CD4-positive, CD25-positive, alpha-beta regulatory T cell (primary cell): ENCODE measurements around the gene GH2. TPM values are rescaled to one million over a fixed set of nuclear protein-coding genes. Genes with fewer than 3 reads are reported as not detected.

Experiments
- ATAC-seq, 2 donors: fragments of 150-1000 bp; cut with Tn5 transposase; one replicate each; pipeline ENCODE4 v1.10.0; 2021; ENCODE audit warnings: low read depth in 2 of 2, moderate number of reproducible peaks in 2 of 2, moderate library complexity in 1 of 2
- DNase-seq, 3 donors: peaks; one replicate each; pipeline versions ENCODE4 v3.0.0 to v3.0.0-alpha.2; 2012 to 2022; ENCODE audit warnings: mixed read lengths in 1 of 3
- H3K27ac ChIP-seq: one replicate; pipeline ENCODE4 v1.7.0; 2013; ENCODE audit warnings: mild to moderate bottlenecking, low read length; ENCODE audit not compliant: insufficient read depth, poor library complexity, severe bottlenecking
- H3K27me3 ChIP-seq: one replicate; pipeline ENCODE4 v1.7.0; 2013; ENCODE audit warnings: low read length; ENCODE audit not compliant: control insufficient read depth, insufficient read depth
- H3K36me3 ChIP-seq: one replicate; pipeline ENCODE4 v1.7.0; 2013; ENCODE audit warnings: mild to moderate bottlenecking, low read length, moderate library complexity; ENCODE audit not compliant: control insufficient read depth, insufficient read depth
- H3K4me1 ChIP-seq: 2 replicates; pipeline ENCODE4 v1.7.0; 2013; ENCODE audit warnings: mild to moderate bottlenecking, low read length; ENCODE audit not compliant: insufficient read depth, control insufficient read depth, poor library complexity, severe bottlenecking
- H3K4me3 ChIP-seq: one replicate; pipeline ENCODE4 v1.7.0; 2013; ENCODE audit warnings: low read depth, mild to moderate bottlenecking, low read length, moderate library complexity
- H3K9me3 ChIP-seq, 2 experiments: 1 replicate in 1 of 2; 2 replicates in 1 of 2; pipeline ENCODE4 v1.7.0; 2013; ENCODE audit warnings: low read length in 2 of 2, mild to moderate bottlenecking in 1 of 2, moderate library complexity in 1 of 2; ENCODE audit not compliant: control insufficient read depth in 2 of 2
- H3K27ac Mint-ChIP-seq, 3 donors: one replicate each; pipeline ENCODE4 v1.8.0; 2020 to 2022; ENCODE audit warnings: mild to moderate bottlenecking in 3 of 3, mixed read lengths in 3 of 3, moderate library complexity in 2 of 3
- H3K27me3 Mint-ChIP-seq: one replicate; pipeline ENCODE4 v1.8.0; 2022; ENCODE audit warnings: mild to moderate bottlenecking, mixed read lengths
- H3K36me3 Mint-ChIP-seq: one replicate; pipeline ENCODE4 v1.8.0; 2020; ENCODE audit warnings: mixed read lengths
- H3K4me1 Mint-ChIP-seq, 4 donors: one replicate each; pipeline ENCODE4 v1.8.0; 2020 to 2022; ENCODE audit warnings: mixed read lengths in 4 of 4, mild to moderate bottlenecking in 1 of 4
- H3K4me3 Mint-ChIP-seq, 4 donors: one replicate each; pipeline ENCODE4 v1.8.0; 2020 to 2022; ENCODE audit warnings: mild to moderate bottlenecking in 4 of 4, mixed read lengths in 4 of 4, moderate library complexity in 3 of 4
- H3K9me3 Mint-ChIP-seq, 7 donors: one replicate each; pipeline ENCODE4 v1.8.0; 2020 to 2022; ENCODE audit warnings: mixed read lengths in 7 of 7, mild to moderate bottlenecking in 3 of 7, moderate library complexity in 2 of 7
- polyA plus RNA-seq, 4 donors: library from polyadenylated mRNA; unstranded; fragments of 300-500 nt; fragmentation: Illumina TruSeq; gene quantifications; one replicate each; pipeline ENCODE4 v1.2.3, GENCODE V29; 2021
- total RNA-seq: library from RNA; stranded (reverse); gene quantifications from one replicate; pipeline ENCODE4 v1.2.3, GENCODE V29; 2022

GH2 gene
- total and polyA plus RNA-seq, 5 donors from 2014 or later = not detected

- H3K36me3 Mint-ChIP-seq = peaks cover 40% of the 10 kb centered on the region
These were observed 47.1 kb downstream of the GH2 start for GRCh38 chr17:63834431-63835166.

GRCh38 chr17:63833741-63834373 lies 47.9 kb downstream of the GH2 start:
- Histone ChIP-seq H3K9me3 (no peaks in the 10 kb centered on the region), H3K4me3 (no peak overlapping the region), H3K27me3 (no peaks in the 10 kb centered on the region), H3K4me1 (peaks cover 60% of the 10 kb centered on the region), H3K36me3 (peaks cover 80% of the 10 kb centered on the region), H3K27ac (no peak overlapping the region)
- Mint-ChIP-seq H3K4me3 (peak overlapping the region in 1 of 4 donors; percentile 32), H3K36me3 (peaks cover 42% of the 10 kb centered on the region), H3K4me1 (peaks cover 4 to 75% (median 38%) of the 10 kb centered on the region in 4 donors), H3K27me3 (no peaks in the 10 kb centered on the region), H3K27ac (peak overlapping the region in 1 of 3 donors; percentile 60), H3K9me3 (peaks cover 0 to 3% (median 0%) of the 10 kb centered on the region in 7 donors)
- ATAC-seq = no peak
- DNase-seq = no peak

More at GRCh38 chr17:63834431-63835166, 47.1 kb downstream of the GH2 start:
- Mint-ChIP-seq H3K27me3 (no peaks in the 10 kb centered on the region), H3K27ac (peak overlapping the region; percentile 42 to 89 (median 80)), H3K9me3 (peaks cover 0 to 3% (median 0%) of the 10 kb centered on the region in 7 donors), H3K4me3 (peak overlapping the region in 3 of 4 donors; percentile 31 to 83 (median 62)), H3K4me1 (peaks cover 4 to 75% (median 36%) of the 10 kb centered on the region in 4 donors)
- Histone ChIP-seq H3K9me3 (no peaks in the 10 kb centered on the region), H3K4me3 (no peak overlapping the region), H3K4me1 (peaks cover 60% of the 10 kb centered on the region), H3K27ac (peak overlapping the region; percentile 19), H3K36me3 (peaks cover 74% of the 10 kb centered on the region), H3K27me3 (no peaks in the 10 kb centered on the region)
- ATAC-seq (peak; percentile 58 to 81), DNase-seq (peak; percentile 41 to 80 (median 64))

- peaks cover 60% of the 10 kb centered on the region for H3K4me1 ChIP-seq
- Mint-ChIP-seq H3K36me3 (peaks cover 42% of the 10 kb centered on the region), H3K9me3 (peaks cover 0 to 3% (median 0%) of the 10 kb centered on the region in 7 donors)
These were observed 48.6 kb downstream of the GH2 start for GRCh38 chr17:63833026-63833740.

GRCh38 chr17:63832455-63832854 lies 49.3 kb downstream of the GH2 start:
- Mint-ChIP-seq H3K27ac (peak overlapping the region; percentile 20 to 80 (median 78)), H3K4me1 (peaks cover 10 to 78% (median 43%) of the 10 kb centered on the region in 4 donors)
- no peak for ATAC-seq

More at GRCh38 chr17:63833026-63833740, 48.6 kb downstream of the GH2 start:
- Mint-ChIP-seq H3K4me1 (peaks cover 7 to 75% (median 40%) of the 10 kb centered on the region in 4 donors), H3K27ac (peak overlapping the region in 1 of 3 donors; percentile 63), H3K4me3 (peak overlapping the region in 1 of 4 donors; percentile 32), H3K27me3 (no peaks in the 10 kb centered on the region)
- ATAC-seq (no peak), DNase-seq (no peak)
- peaks cover 80% of the 10 kb centered on the region for H3K36me3 ChIP-seq
- H3K27ac ChIP-seq = no peak overlapping the region
- no peak overlapping the region for H3K4me3 ChIP-seq
- no peaks in the 10 kb centered on the region for H3K9me3 ChIP-seq
- no peaks in the 10 kb centered on the region for H3K27me3 ChIP-seq

GRCh38 chr17:63832014-63832413 lies 49.7 kb downstream of the GH2 start:
- Mint-ChIP-seq H3K9me3 (peaks cover 0 to 3% (median 0%) of the 10 kb centered on the region in 7 donors), H3K4me1 (peaks cover 10 to 80% (median 45%) of the 10 kb centered on the region in 4 donors), H3K27ac (peak overlapping the region; percentile 78 to 96 (median 80)), H3K27me3 (no peaks in the 10 kb centered on the region), H3K4me3 (peak overlapping the region; percentile 44 to 95 (median 68)), H3K36me3 (peaks cover 47% of the 10 kb centered on the region)
- no peaks in the 10 kb centered on the region for H3K9me3 ChIP-seq
- H3K36me3 ChIP-seq = peaks cover 74% of the 10 kb centered on the region
- ATAC-seq (no peak), DNase-seq (no peak)
- peak overlapping the region; percentile 16 for H3K27ac ChIP-seq
- H3K4me1 ChIP-seq = peaks cover 59% of the 10 kb centered on the region
- peak overlapping the region; percentile 44 for H3K4me3 ChIP-seq
- H3K27me3 ChIP-seq = no peaks in the 10 kb centered on the region

More at GRCh38 chr17:63832455-63832854, 49.3 kb downstream of the GH2 start:
- Histone ChIP-seq H3K27me3 (no peaks in the 10 kb centered on the region), H3K4me1 (peaks cover 59% of the 10 kb centered on the region), H3K9me3 (no peaks in the 10 kb centered on the region), H3K27ac (no peak overlapping the region), H3K4me3 (no peak overlapping the region), H3K36me3 (peaks cover 78% of the 10 kb centered on the region)
- no peak for DNase-seq
- H3K4me3 Mint-ChIP-seq = peak overlapping the region in 3 of 4 donors; percentile 58 to 95 (median 78)
- H3K9me3 Mint-ChIP-seq = peaks cover 0 to 3% (median 0%) of the 10 kb centered on the region in 7 donors
- H3K36me3 Mint-ChIP-seq = peaks cover 45% of the 10 kb centered on the region
- H3K27me3 Mint-ChIP-seq = no peaks in the 10 kb centered on the region

GRCh38 chr17:63831505-63831904 lies 50.2 kb downstream of the GH2 start:
- peaks cover 61% of the 10 kb centered on the region for H3K4me1 ChIP-seq
- Mint-ChIP-seq H3K4me3 (peak overlapping the region; percentile 44 to 95 (median 68)), H3K27ac (peak overlapping the region; percentile 78 to 96 (median 80)), H3K9me3 (peaks cover 0 to 3% (median 0%) of the 10 kb centered on the region in 7 donors), H3K4me1 (peaks cover 10 to 82% (median 47%) of the 10 kb centered on the region in 4 donors), H3K27me3 (no peaks in the 10 kb centered on the region), H3K36me3 (peaks cover 48% of the 10 kb centered on the region)
- no peak overlapping the region for H3K27ac ChIP-seq
- no peaks in the 10 kb centered on the region for H3K9me3 ChIP-seq
- DNase-seq (peak in 1 of 3 donors; percentile 75), ATAC-seq (no peak)
- H3K27me3 ChIP-seq = no peaks in the 10 kb centered on the region
- H3K4me3 ChIP-seq = peak overlapping the region; percentile 44
- H3K36me3 ChIP-seq = peaks cover 69% of the 10 kb centered on the region

- peaks cover 0 to 3% (median 0%) of the 10 kb centered on the region in 7 donors for H3K9me3 Mint-ChIP-seq
- peaks cover 10 to 86% (median 51%) of the 10 kb centered on the region in 4 donors for H3K4me1 Mint-ChIP-seq
- DNase-seq = no peak
- Histone ChIP-seq H3K27me3 (no peaks in the 10 kb centered on the region), H3K9me3 (no peaks in the 10 kb centered on the region), H3K36me3 (peaks cover 64% of the 10 kb centered on the region), H3K4me3 (no peak overlapping the region), H3K27ac (no peak overlapping the region), H3K4me1 (peaks cover 66% of the 10 kb centered on the region)
- peak overlapping the region; percentile 29 to 95 (median 68) for H3K4me3 Mint-ChIP-seq
- H3K27ac Mint-ChIP-seq = peak overlapping the region; percentile 80 to 96 (median 84)
- no peak for ATAC-seq
- H3K36me3 Mint-ChIP-seq = peaks cover 48% of the 10 kb centered on the region
- H3K27me3 Mint-ChIP-seq = no peaks in the 10 kb centered on the region
These were observed 50.7 kb downstream of the GH2 start for GRCh38 chr17:63830904-63831491.
